ENCODE results near the gene NTNG2.

NTNG2 gene

GRCh38 chr9:132221941-132222340 lies 60.1 kb downstream of the NTNG2 start:
- no peak overlapping the region for H3K4me3 Mint-ChIP-seq
- no peaks in the 10 kb centered on the region for H3K36me3 Mint-ChIP-seq
- H3K9me3 Mint-ChIP-seq (ENCODE audit: low read depth), result no peaks in the 10 kb centered on the region
- no peaks in the 10 kb centered on the region for H3K4me1 Mint-ChIP-seq (ENCODE audit: low read depth)
- H3K27ac Mint-ChIP-seq, result no peak overlapping the region
- no peaks in the 10 kb centered on the region for H3K27me3 Mint-ChIP-seq

- H3K9me3 Mint-ChIP-seq (ENCODE audit: low read depth), result no peaks in the 10 kb centered on the region
- H3K36me3 Mint-ChIP-seq, result no peaks in the 10 kb centered on the region
- no peaks in the 10 kb centered on the region for H3K27me3 Mint-ChIP-seq
- peaks cover 3% of the 10 kb centered on the region for H3K4me1 Mint-ChIP-seq (ENCODE audit: low read depth)
- no peak overlapping the region for H3K4me3 Mint-ChIP-seq
- H3K27ac Mint-ChIP-seq, result no peak overlapping the region
Observed at GRCh38 chr9:132224645-132225044, 62.8 kb downstream of the NTNG2 start.

GRCh38 chr9:132226571-132227430 lies 64.9 kb downstream of the NTNG2 start:
- H3K27ac Mint-ChIP-seq, result no peak overlapping the region

GRCh38 chr9:132228062-132228461 lies 66.2 kb downstream of the NTNG2 start:
- Mint-ChIP-seq H3K36me3 (no peaks in the 10 kb centered on the region), H3K4me1 (ENCODE audit: low read depth) (peaks cover 3% of the 10 kb centered on the region), H3K4me3 (no peak overlapping the region), H3K27ac (no peak overlapping the region), H3K9me3 (ENCODE audit: low read depth) (no peaks in the 10 kb centered on the region), H3K27me3 (no peaks in the 10 kb centered on the region)

More at GRCh38 chr9:132226571-132227430, 64.9 kb downstream of the NTNG2 start:
- no peaks in the 10 kb centered on the region for H3K27me3 Mint-ChIP-seq
- peaks cover 3% of the 10 kb centered on the region for H3K4me1 Mint-ChIP-seq (ENCODE audit: low read depth)
- H3K4me3 Mint-ChIP-seq, result no peak overlapping the region
- H3K9me3 Mint-ChIP-seq (ENCODE audit: low read depth), result no peaks in the 10 kb centered on the region
- no peaks in the 10 kb centered on the region for H3K36me3 Mint-ChIP-seq

- no peaks in the 10 kb centered on the region for H3K36me3 Mint-ChIP-seq
- no peak overlapping the region for H3K27ac Mint-ChIP-seq
- H3K4me1 Mint-ChIP-seq (ENCODE audit: low read depth), result peaks cover 3% of the 10 kb centered on the region
Observed at GRCh38 chr9:132230605-132231004, 68.7 kb downstream of the NTNG2 start.

GRCh38 chr9:132231019-132231701 lies 69.3 kb downstream of the NTNG2 start:
- H3K27ac Mint-ChIP-seq, result no peak overlapping the region
- no peaks in the 10 kb centered on the region for H3K27me3 Mint-ChIP-seq
- no peaks in the 10 kb centered on the region for H3K36me3 Mint-ChIP-seq
- peaks cover 3% of the 10 kb centered on the region for H3K4me1 Mint-ChIP-seq (ENCODE audit: low read depth)
- no peaks in the 10 kb centered on the region for H3K9me3 Mint-ChIP-seq (ENCODE audit: low read depth)
- H3K4me3 Mint-ChIP-seq, result no peak overlapping the region

More at GRCh38 chr9:132230605-132231004, 68.7 kb downstream of the NTNG2 start:
- H3K27me3 Mint-ChIP-seq, result no peaks in the 10 kb centered on the region
- no peak overlapping the region for H3K4me3 Mint-ChIP-seq
- no peaks in the 10 kb centered on the region for H3K9me3 Mint-ChIP-seq (ENCODE audit: low read depth)

GRCh38 chr9:132232522-132232921 lies 70.7 kb downstream of the NTNG2 start:
- Mint-ChIP-seq H3K4me3 (no peak overlapping the region), H3K4me1 (ENCODE audit: low read depth) (peaks cover 5% of the 10 kb centered on the region), H3K27me3 (no peaks in the 10 kb centered on the region), H3K36me3 (no peaks in the 10 kb centered on the region), H3K9me3 (ENCODE audit: low read depth) (no peaks in the 10 kb centered on the region), H3K27ac (no peak overlapping the region)

- H3K27me3 Mint-ChIP-seq, result no peaks in the 10 kb centered on the region
- H3K36me3 Mint-ChIP-seq, result no peaks in the 10 kb centered on the region
- H3K4me1 Mint-ChIP-seq (ENCODE audit: low read depth), result peaks cover 5% of the 10 kb centered on the region
- no peak overlapping the region for H3K4me3 Mint-ChIP-seq
- no peak overlapping the region for H3K27ac Mint-ChIP-seq
- H3K9me3 Mint-ChIP-seq (ENCODE audit: low read depth), result no peaks in the 10 kb centered on the region
Observed at GRCh38 chr9:132233138-132233537, 71.3 kb downstream of the NTNG2 start.

GRCh38 chr9:132234535-132234934 lies 72.7 kb downstream of the NTNG2 start:
- no peak overlapping the region for H3K27ac Mint-ChIP-seq
- H3K4me1 Mint-ChIP-seq (ENCODE audit: low read depth), result peaks cover 3% of the 10 kb centered on the region
- H3K27me3 Mint-ChIP-seq, result no peaks in the 10 kb centered on the region
- no peak overlapping the region for H3K4me3 Mint-ChIP-seq
- H3K36me3 Mint-ChIP-seq, result no peaks in the 10 kb centered on the region
- no peaks in the 10 kb centered on the region for H3K9me3 Mint-ChIP-seq (ENCODE audit: low read depth)

GRCh38 chr9:132235125-132235524 lies 73.3 kb downstream of the NTNG2 start:
- no peaks in the 10 kb centered on the region for H3K9me3 Mint-ChIP-seq (ENCODE audit: low read depth)
- no peak overlapping the region for H3K4me3 Mint-ChIP-seq
- H3K4me1 Mint-ChIP-seq (ENCODE audit: low read depth), result peaks cover 3% of the 10 kb centered on the region
- no peaks in the 10 kb centered on the region for H3K27me3 Mint-ChIP-seq
- H3K36me3 Mint-ChIP-seq, result no peaks in the 10 kb centered on the region
- H3K27ac Mint-ChIP-seq, result no peak overlapping the region

- Mint-ChIP-seq H3K4me3 (no peak overlapping the region), H3K4me1 (ENCODE audit: low read depth) (peaks cover 3% of the 10 kb centered on the region), H3K9me3 (ENCODE audit: low read depth) (no peaks in the 10 kb centered on the region), H3K27me3 (no peaks in the 10 kb centered on the region), H3K36me3 (no peaks in the 10 kb centered on the region), H3K27ac (no peak overlapping the region)
Observed at GRCh38 chr9:132235894-132236661, 74.2 kb downstream of the NTNG2 start.

GRCh38 chr9:132236662-132237311 lies 74.9 kb downstream of the NTNG2 start:
- no peaks in the 10 kb centered on the region for H3K9me3 Mint-ChIP-seq (ENCODE audit: low read depth)
- H3K4me1 Mint-ChIP-seq (ENCODE audit: low read depth), result peaks cover 6% of the 10 kb centered on the region
- no peak overlapping the region for H3K27ac Mint-ChIP-seq
- no peak overlapping the region for H3K4me3 Mint-ChIP-seq
- H3K36me3 Mint-ChIP-seq, result no peaks in the 10 kb centered on the region
- no peaks in the 10 kb centered on the region for H3K27me3 Mint-ChIP-seq

- Mint-ChIP-seq H3K9me3 (ENCODE audit: low read depth) (no peaks in the 10 kb centered on the region), H3K36me3 (no peaks in the 10 kb centered on the region), H3K4me1 (ENCODE audit: low read depth) (peaks cover 10% of the 10 kb centered on the region), H3K4me3 (no peak overlapping the region), H3K27ac (no peak overlapping the region), H3K27me3 (no peaks in the 10 kb centered on the region)
Observed at GRCh38 chr9:132237481-132237880, 75.6 kb downstream of the NTNG2 start.

GRCh38 chr9:132238026-132238972 lies 76.4 kb downstream of the NTNG2 start:
- peaks cover 10% of the 10 kb centered on the region for H3K4me1 Mint-ChIP-seq (ENCODE audit: low read depth)
- no peak overlapping the region for H3K27ac Mint-ChIP-seq
- H3K36me3 Mint-ChIP-seq, result no peaks in the 10 kb centered on the region
- H3K27me3 Mint-ChIP-seq, result no peaks in the 10 kb centered on the region
- H3K4me3 Mint-ChIP-seq, result no peak overlapping the region
- H3K9me3 Mint-ChIP-seq (ENCODE audit: low read depth), result no peaks in the 10 kb centered on the region
